CD4-positive, CD25-positive, alpha-beta regulatory T cell (primary cell): ENCODE data around the gene PAN2. TPM values are rescaled to one million over a fixed set of nuclear protein-coding genes. Genes with fewer than 3 reads are reported as not detected.

Experiments used
- ATAC-seq, 2 donors: fragments of 150-1000 bp; cut with Tn5 transposase; one replicate each; pipeline ENCODE4 v1.10.0; 2021; ENCODE audit warnings: low read depth in 2 of 2, moderate number of reproducible peaks in 2 of 2, moderate library complexity in 1 of 2
- DNase-seq, 3 donors: peaks; one replicate each; pipeline versions ENCODE4 v3.0.0 to v3.0.0-alpha.2; 2012 to 2022; ENCODE audit warnings: mixed read lengths in 1 of 3
- H3K27ac ChIP-seq: one replicate; pipeline ENCODE4 v1.7.0; 2013; ENCODE audit warnings: mild to moderate bottlenecking, low read length; ENCODE audit not compliant: insufficient read depth, poor library complexity, severe bottlenecking
- H3K27me3 ChIP-seq: one replicate; pipeline ENCODE4 v1.7.0; 2013; ENCODE audit warnings: low read length; ENCODE audit not compliant: control insufficient read depth, insufficient read depth
- H3K36me3 ChIP-seq: one replicate; pipeline ENCODE4 v1.7.0; 2013; ENCODE audit warnings: mild to moderate bottlenecking, low read length, moderate library complexity; ENCODE audit not compliant: control insufficient read depth, insufficient read depth
- H3K4me1 ChIP-seq: 2 replicates; pipeline ENCODE4 v1.7.0; 2013; ENCODE audit warnings: mild to moderate bottlenecking, low read length; ENCODE audit not compliant: insufficient read depth, control insufficient read depth, poor library complexity, severe bottlenecking
- H3K4me3 ChIP-seq: one replicate; pipeline ENCODE4 v1.7.0; 2013; ENCODE audit warnings: low read depth, mild to moderate bottlenecking, low read length, moderate library complexity
- H3K9me3 ChIP-seq, 2 experiments: 1 replicate in 1 of 2; 2 replicates in 1 of 2; pipeline ENCODE4 v1.7.0; 2013; ENCODE audit warnings: low read length in 2 of 2, mild to moderate bottlenecking in 1 of 2, moderate library complexity in 1 of 2; ENCODE audit not compliant: control insufficient read depth in 2 of 2
- H3K27ac Mint-ChIP-seq, 3 donors: one replicate each; pipeline ENCODE4 v1.8.0; 2020 to 2022; ENCODE audit warnings: mild to moderate bottlenecking in 3 of 3, mixed read lengths in 3 of 3, moderate library complexity in 2 of 3
- H3K27me3 Mint-ChIP-seq: one replicate; pipeline ENCODE4 v1.8.0; 2022; ENCODE audit warnings: mild to moderate bottlenecking, mixed read lengths
- H3K36me3 Mint-ChIP-seq: one replicate; pipeline ENCODE4 v1.8.0; 2020; ENCODE audit warnings: mixed read lengths
- H3K4me1 Mint-ChIP-seq, 4 donors: one replicate each; pipeline ENCODE4 v1.8.0; 2020 to 2022; ENCODE audit warnings: mixed read lengths in 4 of 4, mild to moderate bottlenecking in 1 of 4
- H3K4me3 Mint-ChIP-seq, 4 donors: one replicate each; pipeline ENCODE4 v1.8.0; 2020 to 2022; ENCODE audit warnings: mild to moderate bottlenecking in 4 of 4, mixed read lengths in 4 of 4, moderate library complexity in 3 of 4
- H3K9me3 Mint-ChIP-seq, 7 donors: one replicate each; pipeline ENCODE4 v1.8.0; 2020 to 2022; ENCODE audit warnings: mixed read lengths in 7 of 7, mild to moderate bottlenecking in 3 of 7, moderate library complexity in 2 of 7
- polyA plus RNA-seq, 4 donors: library from polyadenylated mRNA; unstranded; fragments of 300-500 nt; fragmentation: Illumina TruSeq; gene quantifications; one replicate each; pipeline ENCODE4 v1.2.3, GENCODE V29; 2021
- total RNA-seq: library from RNA; stranded (reverse); gene quantifications from one replicate; pipeline ENCODE4 v1.2.3, GENCODE V29; 2022

Gene PAN2
- total and polyA plus RNA-seq, 5 donors from 2014 or later, result 4.5 to 83.5 (median 7.8) TPM

DNA sequence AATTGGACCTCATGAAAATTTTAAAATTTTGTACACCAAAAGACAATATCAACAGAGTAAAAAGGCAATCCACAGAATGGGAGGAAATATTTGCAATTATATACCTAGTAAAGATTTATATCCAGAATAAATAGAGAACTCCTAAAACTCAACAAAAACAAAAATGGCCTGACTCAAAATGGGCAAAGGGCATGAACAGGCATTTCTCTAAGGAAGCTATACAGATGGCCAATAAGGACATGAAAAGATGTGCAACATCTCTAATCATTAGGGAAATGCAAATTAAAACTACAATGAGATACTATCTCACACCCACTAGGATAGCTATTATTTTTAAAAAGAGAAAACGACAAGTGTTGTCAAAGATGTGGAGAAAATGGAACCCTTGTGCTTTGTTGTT is 39.7 kb upstream of the PAN2 start:
- ATAC-seq (no peak), DNase-seq (no peak)
- Histone ChIP-seq H3K4me3 (no peak overlapping the region), H3K36me3 (no peaks in the 10 kb centered on the region), H3K27me3 (peaks cover 3% of the 10 kb centered on the region), H3K27ac (no peak overlapping the region), H3K4me1 (no peaks in the 10 kb centered on the region), H3K9me3 (no peaks in the 10 kb centered on the region)
- H3K27me3 Mint-ChIP-seq, result peaks cover 43% of the 10 kb centered on the region
- no peaks in the 10 kb centered on the region for H3K36me3 Mint-ChIP-seq
- H3K9me3 Mint-ChIP-seq, result peaks cover 0 to 5% (median 0%) of the 10 kb centered on the region in 7 donors
- H3K27ac Mint-ChIP-seq, result no peak overlapping the region
- H3K4me1 Mint-ChIP-seq, result no peaks in the 10 kb centered on the region
- no peak overlapping the region for H3K4me3 Mint-ChIP-seq

GRCh38 chr12:56366948-56367347 is 33.1 kb upstream of the PAN2 start:
- no peaks in the 10 kb centered on the region for H3K36me3 ChIP-seq
- no peaks in the 10 kb centered on the region for H3K36me3 Mint-ChIP-seq
- no peaks in the 10 kb centered on the region for H3K4me1 ChIP-seq
- H3K4me1 Mint-ChIP-seq, result peaks cover 0 to 1% (median 0%) of the 10 kb centered on the region in 4 donors
- H3K9me3 ChIP-seq, result no peaks in the 10 kb centered on the region
- no peaks in the 10 kb centered on the region for H3K9me3 Mint-ChIP-seq
- H3K4me3 ChIP-seq, result no peak overlapping the region
- peaks cover 16% of the 10 kb centered on the region for H3K27me3 Mint-ChIP-seq
- peak overlapping the region in 1 of 4 donors; percentile 27 for H3K4me3 Mint-ChIP-seq
- ATAC-seq (no peak), DNase-seq (no peak)
- H3K27ac ChIP-seq, result no peak overlapping the region
- H3K27me3 ChIP-seq, result no peaks in the 10 kb centered on the region
- H3K27ac Mint-ChIP-seq, result no peak overlapping the region

GRCh38 chr12:56362130-56363059 is 28.6 kb upstream of the PAN2 start, which contains the start of gene APOF:
Gene APOF, minus strand, starts transcription at chr12:56362857. Its CDS starts 112 bp downstream, at chr12:56362745.
- DNase-seq (no peak), ATAC-seq (no peak)
- Histone ChIP-seq H3K4me1 (peaks cover 26% of the 10 kb centered on the region), H3K36me3 (no peaks in the 10 kb centered on the region), H3K27ac (no peak within 1 kb of the TSS), H3K9me3 (no peaks in the 10 kb centered on the region), H3K27me3 (no peaks in the 10 kb centered on the region), H3K4me3 (no peak within 1 kb of the TSS)
- Mint-ChIP-seq H3K4me3 (peak within 1 kb of the TSS; percentile 91 to 97 (median 94)), H3K9me3 (no peaks in the 10 kb centered on the region), H3K36me3 (no peaks in the 10 kb centered on the region), H3K27me3 (no peaks in the 10 kb centered on the region), H3K4me1 (peaks cover 0 to 36% (median 23%) of the 10 kb centered on the region in 4 donors), H3K27ac (peak within 1 kb of the TSS in 1 of 3 donors; percentile 31)

GRCh38 chr12:56361487-56362129 is 27.8 kb upstream of the PAN2 start:
- Histone ChIP-seq H3K27ac (no peak overlapping the region), H3K4me3 (peak overlapping the region; percentile 88), H3K4me1 (peaks cover 26% of the 10 kb centered on the region), H3K36me3 (peaks cover under 1% of the 10 kb centered on the region), H3K27me3 (no peaks in the 10 kb centered on the region), H3K9me3 (no peaks in the 10 kb centered on the region)
- ATAC-seq (no peak), DNase-seq (no peak)
- Mint-ChIP-seq H3K9me3 (no peaks in the 10 kb centered on the region), H3K27me3 (no peaks in the 10 kb centered on the region), H3K27ac (peak overlapping the region; percentile 93 to 98 (median 96)), H3K4me1 (peaks cover 0 to 36% (median 23%) of the 10 kb centered on the region in 4 donors), H3K4me3 (peak overlapping the region; percentile 91 to 97 (median 94)), H3K36me3 (no peaks in the 10 kb centered on the region)

GRCh38 chr12:56359851-56360767 is 26.3 kb upstream of the PAN2 start, which contains the start of gene STAT2:
Gene STAT2, minus strand, starts transcription at chr12:56360107. Its CDS starts 3,536 bp downstream, at chr12:56356571.
- peak within 1 kb of the TSS; percentile 91 to 97 (median 94) for H3K4me3 Mint-ChIP-seq
- peak within 1 kb of the TSS; percentile 93 to 98 (median 96) for H3K27ac Mint-ChIP-seq
- Histone ChIP-seq H3K9me3 (no peaks in the 10 kb centered on the region), H3K27me3 (no peaks in the 10 kb centered on the region), H3K4me1 (peaks cover 26% of the 10 kb centered on the region), H3K36me3 (peaks cover 15% of the 10 kb centered on the region), H3K4me3 (peak within 1 kb of the TSS; percentile 98), H3K27ac (peak within 1 kb of the TSS; percentile 70)
- H3K4me1 Mint-ChIP-seq, result peaks cover 0 to 39% (median 25%) of the 10 kb centered on the region in 4 donors
- peaks cover 6% of the 10 kb centered on the region for H3K36me3 Mint-ChIP-seq
- ATAC-seq (peak; percentile 95 to 96), DNase-seq (peak; percentile 99 to 100 (median 100))
- H3K9me3 Mint-ChIP-seq, result no peaks in the 10 kb centered on the region
- H3K27me3 Mint-ChIP-seq, result no peaks in the 10 kb centered on the region

- Mint-ChIP-seq H3K9me3 (no peaks in the 10 kb centered on the region), H3K27me3 (no peaks in the 10 kb centered on the region), H3K36me3 (peaks cover 8% of the 10 kb centered on the region), H3K4me3 (peak overlapping the region; percentile 91 to 97 (median 94)), H3K27ac (peak overlapping the region; percentile 93 to 98 (median 96)), H3K4me1 (peaks cover 0 to 39% (median 25%) of the 10 kb centered on the region in 4 donors)
- Histone ChIP-seq H3K36me3 (peaks cover 26% of the 10 kb centered on the region), H3K27ac (peak overlapping the region; percentile 70), H3K27me3 (no peaks in the 10 kb centered on the region), H3K9me3 (no peaks in the 10 kb centered on the region), H3K4me1 (peaks cover 26% of the 10 kb centered on the region), H3K4me3 (peak overlapping the region; percentile 98)
- DNase-seq (peak in 1 of 3 donors; percentile 40), ATAC-seq (no peak)
These were observed 25.2 kb upstream of the PAN2 start for GRCh38 chr12:56358836-56359532.
